ENCODE measurements around the gene C10orf90.
"Not testable (repeated sequence)": the region's sequence is repeated elsewhere in the genome, so short reads cannot be mapped to it uniquely, and the experiment has no call there.

Gene C10orf90

GRCh38 chr10:126387041-126387921 is 283.2 kb downstream of the C10orf90 start:
- peak; percentile 27 for DNase-seq

GRCh38 chr10:126384269-126384873 is 286.1 kb downstream of the C10orf90 start:
- DNase-seq: no peak

- no peak for DNase-seq
Observed at GRCh38 chr10:126380352-126381076, 290.0 kb downstream of the C10orf90 start.

DNA sequence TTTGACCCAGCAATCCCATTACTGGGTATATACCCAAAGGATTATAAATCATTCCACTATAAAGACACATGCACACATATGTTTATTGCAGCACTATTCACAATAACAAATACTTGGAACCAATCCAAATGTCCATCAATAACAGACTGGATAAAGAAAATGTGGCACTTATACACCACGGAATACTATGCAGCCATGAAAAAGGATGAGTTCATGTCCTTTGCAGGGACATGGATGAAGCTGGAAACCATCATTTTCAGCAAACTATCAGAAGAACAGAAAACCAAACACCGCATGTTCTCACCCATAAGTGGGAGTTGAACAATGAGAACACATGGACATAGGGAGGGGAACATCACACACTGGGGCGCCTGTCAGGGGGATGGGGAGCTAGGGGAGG is 291.3 kb downstream of the C10orf90 start:
- DNase-seq: not testable (repeated sequence)

- no peak for DNase-seq
Observed at GRCh38 chr10:126376956-126377355, 293.5 kb downstream of the C10orf90 start.

DNA sequence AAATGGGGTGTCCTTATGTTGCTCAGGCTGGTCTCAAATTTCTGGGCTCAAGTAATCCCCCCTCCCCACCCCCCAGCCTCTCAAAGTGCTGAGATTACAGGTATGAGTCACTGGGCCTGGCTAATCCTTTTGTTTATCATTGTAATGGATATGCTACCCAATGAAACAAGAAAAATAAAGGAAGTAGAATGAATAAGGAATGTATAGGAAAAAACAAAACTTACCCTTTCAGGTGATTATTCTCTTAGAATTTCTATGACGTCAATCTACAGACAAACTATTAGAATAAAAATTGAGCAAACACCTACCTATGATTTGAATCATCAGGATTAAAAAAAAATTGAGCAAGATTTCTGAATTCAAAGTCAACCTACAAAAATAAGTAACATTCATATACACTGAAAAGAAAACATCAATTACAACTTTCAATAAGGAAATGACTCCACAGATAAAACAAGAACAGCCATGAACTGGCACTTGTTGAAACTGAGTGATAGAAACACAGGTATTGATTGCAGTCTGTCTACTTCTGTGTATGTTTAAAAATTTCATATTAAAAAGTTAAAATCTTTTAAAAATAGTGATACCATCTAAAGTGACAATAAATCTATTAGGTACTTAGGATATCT is 294.5 kb downstream of the C10orf90 start:
- no peak for DNase-seq

DNA sequence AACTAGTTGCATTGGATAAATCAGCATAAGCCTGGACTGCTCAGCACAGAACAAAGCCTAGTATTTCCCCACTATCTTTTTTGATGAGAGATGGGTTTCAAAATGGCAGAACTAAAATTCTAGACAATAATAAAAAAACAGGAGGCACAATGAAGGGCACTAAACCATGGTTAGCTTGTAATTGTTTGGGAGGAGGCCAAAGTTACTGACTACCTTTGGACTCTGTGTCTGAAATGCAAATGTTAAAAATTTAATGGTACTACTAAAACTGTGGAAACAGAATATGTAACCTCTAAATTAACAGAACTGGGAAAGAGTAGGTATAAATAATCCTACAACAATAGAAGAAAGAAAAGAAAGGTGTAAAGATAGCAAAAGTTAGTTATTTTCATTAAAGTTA is 295.2 kb downstream of the C10orf90 start:
- no peak for DNase-seq

Measured in stimulated activated CD4-positive, alpha-beta T cell treated with anti-CD3 and anti-CD28 coated beads, Interleukin-12 subunit alpha, Interleukin-12 subunit beta, amount 100 ng/mL, for 4 hours (primary cell).